Activated T-cell treated with anti-CD3 and anti-CD28 coated beads, Interleukin-2, amount 50 U/mL, for 24 hours (primary cell): ENCODE measurements around the gene STK4.
A peak's percentile ranks its signal among the peaks of the same experiment; 100 is the strongest.
"Not testable (repeated sequence)": the region's sequence is repeated elsewhere in the genome, so short reads cannot be mapped to it uniquely, and the experiment has no call there.

ENCODE experiments used
- DNase-seq: peaks from one replicate; pipeline ENCODE4 v3.0.0-alpha.2; 2020
- H3K27ac Mint-ChIP-seq: 2 replicates; pipeline ENCODE4 v1.8.0; 2020; ENCODE audit warnings: mild to moderate bottlenecking, mixed read lengths
- H3K27me3 Mint-ChIP-seq: 2 replicates; pipeline ENCODE4 v1.8.0; 2020; ENCODE audit warnings: mixed read lengths
- H3K36me3 Mint-ChIP-seq: 2 replicates; pipeline ENCODE4 v1.8.0; 2020; ENCODE audit warnings: low read depth, mixed read lengths
- H3K4me1 Mint-ChIP-seq: 2 replicates; pipeline ENCODE4 v1.8.0; 2020; ENCODE audit warnings: low read depth, mixed read lengths
- H3K4me3 Mint-ChIP-seq: 2 replicates; pipeline ENCODE4 v1.8.0; 2020; ENCODE audit warnings: mild to moderate bottlenecking, moderate library complexity, mixed read lengths
- H3K9me3 Mint-ChIP-seq: 2 replicates; pipeline ENCODE4 v1.8.0; 2020; ENCODE audit warnings: mixed read lengths

STK4 gene

DNA sequence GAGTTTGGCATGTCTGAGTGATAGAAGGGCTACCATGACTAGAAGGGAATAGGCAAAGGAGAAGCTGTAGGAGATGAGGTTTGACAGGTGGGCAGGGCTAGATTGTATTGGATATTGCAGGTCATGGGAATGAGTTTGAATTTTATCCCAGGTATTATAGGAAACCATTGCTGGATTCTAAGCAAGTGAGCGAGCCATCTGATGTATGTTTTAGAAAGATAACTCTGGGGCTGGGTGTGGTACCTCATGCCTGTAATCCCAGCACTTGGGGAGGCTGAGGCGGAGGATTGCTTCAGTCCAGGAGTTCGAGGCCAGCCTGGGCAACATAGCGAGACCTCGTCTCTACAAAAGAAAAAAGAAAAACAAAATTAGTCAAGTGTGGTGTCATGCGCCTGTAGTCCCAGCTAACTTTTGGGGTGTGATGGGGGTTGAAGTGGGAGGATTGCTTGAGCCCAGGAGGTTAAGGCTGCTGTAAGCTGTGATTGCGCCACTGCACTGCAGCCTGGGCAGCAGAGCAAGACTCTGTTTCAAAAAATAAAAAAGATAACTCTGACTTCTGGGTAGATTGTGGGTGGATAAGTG, 16.9 kb downstream of the STK4 start:
- H3K9me3 Mint-ChIP-seq, result no peaks in the 10 kb centered on the region
- H3K36me3 Mint-ChIP-seq, result peaks cover 94% of the 10 kb centered on the region
- H3K4me3 Mint-ChIP-seq, result no peak overlapping the region
- peaks cover 74% of the 10 kb centered on the region for H3K4me1 Mint-ChIP-seq
- no peak for DNase-seq
- H3K27me3 Mint-ChIP-seq, result no peaks in the 10 kb centered on the region
- H3K27ac Mint-ChIP-seq, result peak overlapping the region; percentile 27

DNA sequence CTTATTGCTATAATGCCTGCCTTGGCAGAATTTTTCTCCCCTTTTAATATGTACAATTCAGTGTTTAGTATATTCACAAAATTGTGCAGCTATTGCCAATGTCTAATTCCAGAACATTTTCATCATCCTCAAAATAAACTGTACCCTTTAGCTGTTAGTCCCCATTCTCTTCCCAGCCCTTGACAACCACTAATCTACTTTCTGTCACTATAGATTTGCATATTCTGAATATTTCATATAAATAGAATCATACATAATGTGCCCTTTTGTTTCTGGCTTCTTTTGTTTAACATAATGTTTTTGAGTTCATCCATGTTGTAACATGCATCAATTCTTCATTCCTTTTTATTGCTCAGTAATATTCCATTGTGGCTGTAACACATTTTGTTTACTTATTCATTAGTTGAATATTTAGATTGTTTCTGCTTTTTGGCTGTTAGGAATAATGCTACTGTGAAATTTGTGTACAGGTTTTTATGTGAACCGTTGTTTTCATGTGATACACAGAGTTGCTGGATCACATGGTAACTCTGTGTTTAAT, 22.4 kb downstream of the STK4 start:
- no peaks in the 10 kb centered on the region for H3K9me3 Mint-ChIP-seq
- H3K36me3 Mint-ChIP-seq, result peaks cover 88% of the 10 kb centered on the region
- H3K4me1 Mint-ChIP-seq, result peaks cover 73% of the 10 kb centered on the region
- DNase-seq, result no peak
- no peak overlapping the region for H3K4me3 Mint-ChIP-seq
- peak overlapping the region; percentile 98 for H3K27ac Mint-ChIP-seq
- H3K27me3 Mint-ChIP-seq, result no peaks in the 10 kb centered on the region

DNA sequence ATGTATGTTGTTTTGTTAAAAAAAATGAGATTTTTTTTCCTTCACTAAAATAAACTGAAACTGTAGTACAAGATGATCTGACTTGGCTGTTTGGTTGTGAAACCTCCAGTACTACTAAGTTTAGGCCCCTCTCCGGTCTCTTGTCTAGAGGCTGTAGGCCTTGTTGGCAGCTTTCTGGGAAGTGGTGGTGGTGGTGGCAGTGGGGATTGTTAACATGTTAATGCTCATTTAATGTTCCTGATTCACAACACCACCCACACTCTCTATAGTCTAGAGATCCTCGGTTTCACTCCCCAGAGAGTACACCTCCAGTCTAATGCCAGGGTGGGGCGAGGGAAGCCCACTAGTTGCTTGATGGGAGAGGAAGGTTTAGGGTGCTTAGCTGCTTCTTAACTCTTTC, 24.1 kb downstream of the STK4 start:
- H3K27ac Mint-ChIP-seq, result peak overlapping the region; percentile 98
- no peaks in the 10 kb centered on the region for H3K27me3 Mint-ChIP-seq
- H3K9me3 Mint-ChIP-seq, result no peaks in the 10 kb centered on the region
- H3K36me3 Mint-ChIP-seq, result peaks cover 85% of the 10 kb centered on the region
- H3K4me1 Mint-ChIP-seq, result peaks cover 76% of the 10 kb centered on the region
- DNase-seq, result peak; percentile 62
- H3K4me3 Mint-ChIP-seq, result peak overlapping the region; percentile 76

DNA sequence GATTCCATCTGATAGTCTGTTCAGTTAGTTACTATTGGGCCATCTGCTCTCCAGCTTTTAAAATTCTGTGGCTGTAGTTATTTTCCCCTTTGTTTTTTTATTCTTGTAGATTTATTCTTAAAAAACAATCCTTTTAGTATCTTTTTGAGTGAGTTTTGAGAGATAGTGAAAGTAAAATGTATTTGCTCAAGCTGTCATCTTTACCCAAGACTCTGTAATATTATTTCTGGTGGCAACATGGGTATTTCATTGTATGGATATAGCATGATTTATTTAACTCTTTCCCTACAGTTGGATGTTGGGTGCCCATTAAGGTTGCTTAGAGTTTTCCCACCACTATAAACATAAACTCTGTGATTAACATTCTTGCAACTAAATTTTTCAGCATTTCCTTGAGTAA, 24.6 kb downstream of the STK4 start:
- H3K4me1 Mint-ChIP-seq, result peaks cover 76% of the 10 kb centered on the region
- peaks cover 85% of the 10 kb centered on the region for H3K36me3 Mint-ChIP-seq
- no peak for DNase-seq
- peak overlapping the region; percentile 98 for H3K27ac Mint-ChIP-seq
- H3K27me3 Mint-ChIP-seq, result no peaks in the 10 kb centered on the region
- no peaks in the 10 kb centered on the region for H3K9me3 Mint-ChIP-seq
- peak overlapping the region; percentile 76 for H3K4me3 Mint-ChIP-seq

DNA sequence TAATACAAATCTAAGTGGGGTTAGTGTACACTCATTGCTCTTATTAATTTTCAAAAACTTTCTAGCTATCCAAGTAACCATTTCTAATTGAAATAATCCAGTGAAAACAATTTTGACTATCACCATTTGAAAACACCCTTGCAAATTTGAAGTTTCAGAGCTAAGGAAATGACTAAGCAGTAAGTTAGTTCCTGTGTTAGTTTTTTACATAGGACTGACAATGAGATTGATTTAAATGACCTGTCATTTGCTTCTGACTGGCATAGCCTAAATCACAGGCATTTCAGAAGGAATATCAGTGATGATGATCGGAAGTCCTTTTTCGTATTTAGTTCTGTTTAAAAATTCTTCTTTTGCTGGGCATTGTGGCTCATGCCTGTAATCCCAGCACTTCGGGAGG, 27.0 kb downstream of the STK4 start:
- Mint-ChIP-seq H3K9me3 (no peaks in the 10 kb centered on the region), H3K27me3 (no peaks in the 10 kb centered on the region), H3K4me3 (peak overlapping the region; percentile 47), H3K36me3 (peaks cover 85% of the 10 kb centered on the region), H3K4me1 (peaks cover 81% of the 10 kb centered on the region), H3K27ac (peak overlapping the region; percentile 91)
- DNase-seq, result no peak

DNA sequence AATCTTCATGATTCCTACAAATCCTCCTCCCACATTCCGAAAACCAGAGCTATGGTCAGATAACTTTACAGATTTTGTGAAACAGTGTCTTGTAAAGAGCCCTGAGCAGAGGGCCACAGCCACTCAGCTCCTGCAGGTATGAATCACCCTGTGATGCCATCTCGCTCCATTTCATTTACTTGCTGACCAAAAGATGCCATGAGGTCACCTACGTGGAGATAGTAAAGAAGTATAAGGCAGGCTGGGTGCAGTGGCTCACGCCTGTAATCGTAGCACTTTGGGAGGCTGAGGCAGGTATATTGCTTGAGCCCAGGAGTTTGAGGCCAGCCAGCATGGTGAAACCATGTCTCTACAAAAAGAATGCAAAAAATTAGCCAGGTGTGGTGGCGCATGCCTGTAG, 30.9 kb downstream of the STK4 start:
- H3K4me3 Mint-ChIP-seq, result no peak overlapping the region
- H3K36me3 Mint-ChIP-seq, result peaks cover 90% of the 10 kb centered on the region
- peaks cover 75% of the 10 kb centered on the region for H3K4me1 Mint-ChIP-seq

DNA sequence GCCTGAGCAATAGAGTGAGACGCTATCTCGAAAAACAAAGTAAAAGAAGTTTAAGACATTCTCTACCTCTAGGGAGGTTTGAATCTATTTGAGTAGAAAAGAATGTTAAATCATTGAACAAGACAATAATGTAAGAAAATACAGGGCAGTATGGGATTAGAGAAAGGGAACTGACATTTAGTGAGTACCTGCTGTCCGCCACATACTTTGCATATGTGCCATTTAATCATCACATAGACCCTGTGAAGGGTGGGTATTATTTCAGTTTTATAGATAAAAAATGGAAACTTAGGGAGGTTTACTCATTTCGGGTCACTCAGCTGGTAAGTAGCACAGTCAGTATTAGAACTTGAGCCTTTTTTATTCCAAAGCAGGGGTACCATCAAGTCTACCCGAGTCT, 31.4 kb downstream of the STK4 start:
- Mint-ChIP-seq H3K27me3 (no peaks in the 10 kb centered on the region), H3K4me1 (peaks cover 72% of the 10 kb centered on the region), H3K9me3 (no peaks in the 10 kb centered on the region), H3K4me3 (no peak overlapping the region), H3K27ac (peak overlapping the region; percentile 89), H3K36me3 (peaks cover 91% of the 10 kb centered on the region)
- no peak for DNase-seq

More for the DNA sequence above, 30.9 kb downstream of the STK4 start:
- no peak for DNase-seq
- Mint-ChIP-seq H3K27me3 (no peaks in the 10 kb centered on the region), H3K9me3 (no peaks in the 10 kb centered on the region), H3K27ac (peak overlapping the region; percentile 89)

DNA sequence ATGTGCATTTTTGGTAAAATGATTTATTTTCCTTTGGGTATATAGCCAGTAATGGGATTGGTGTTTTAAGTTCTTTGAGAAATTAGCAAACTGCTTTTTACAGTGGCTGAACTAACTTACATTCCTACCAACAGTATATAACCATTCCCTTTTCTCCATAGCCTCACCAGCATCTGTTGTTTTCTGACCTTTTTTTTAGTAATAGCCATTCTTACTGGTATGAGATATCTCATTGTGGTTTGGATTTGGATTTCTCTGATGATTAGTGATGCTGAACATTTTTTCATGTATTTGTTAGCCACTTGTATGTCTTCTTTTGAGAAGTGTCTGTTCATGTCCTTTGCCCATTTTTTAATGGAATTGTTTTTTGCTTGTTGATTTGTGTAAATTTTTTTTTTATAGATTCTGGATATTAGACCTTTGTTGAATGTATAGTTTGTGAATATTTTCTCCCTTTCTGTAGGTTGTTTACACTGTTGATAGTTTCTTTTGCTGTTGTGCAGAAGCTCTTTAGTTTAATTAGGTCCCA, 42.3 kb downstream of the STK4 start:
- no peaks in the 10 kb centered on the region for H3K9me3 Mint-ChIP-seq
- no peak overlapping the region for H3K4me3 Mint-ChIP-seq
- H3K4me1 Mint-ChIP-seq, result peaks cover 55% of the 10 kb centered on the region
- peaks cover 88% of the 10 kb centered on the region for H3K36me3 Mint-ChIP-seq
- DNase-seq, result no peak
- peak overlapping the region; percentile 81 for H3K27ac Mint-ChIP-seq
- no peaks in the 10 kb centered on the region for H3K27me3 Mint-ChIP-seq

DNA sequence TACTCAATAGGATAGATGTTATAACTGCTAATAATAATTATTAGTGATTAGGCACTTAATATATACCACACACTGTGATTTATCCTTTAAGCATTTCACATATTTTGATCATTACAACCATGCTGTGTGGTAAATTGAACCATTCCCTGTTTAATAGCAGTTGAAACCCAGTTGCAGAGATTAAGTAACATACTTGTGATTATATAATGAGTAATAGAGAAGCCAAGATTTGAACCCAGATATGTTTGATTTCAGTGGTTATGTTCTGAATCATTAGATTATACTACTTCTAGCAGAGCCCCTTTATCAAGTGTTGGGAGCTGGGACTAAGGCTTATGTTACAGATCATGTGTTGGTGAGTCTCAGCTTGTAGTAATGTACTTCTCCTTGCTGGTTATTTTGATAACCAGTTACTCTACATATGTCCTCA, 44.1 kb downstream of the STK4 start:
- Mint-ChIP-seq H3K27me3 (no peaks in the 10 kb centered on the region), H3K36me3 (peaks cover 85% of the 10 kb centered on the region), H3K27ac (peak overlapping the region; percentile 62), H3K9me3 (no peaks in the 10 kb centered on the region), H3K4me3 (no peak overlapping the region), H3K4me1 (peaks cover 61% of the 10 kb centered on the region)
- no peak for DNase-seq

DNA sequence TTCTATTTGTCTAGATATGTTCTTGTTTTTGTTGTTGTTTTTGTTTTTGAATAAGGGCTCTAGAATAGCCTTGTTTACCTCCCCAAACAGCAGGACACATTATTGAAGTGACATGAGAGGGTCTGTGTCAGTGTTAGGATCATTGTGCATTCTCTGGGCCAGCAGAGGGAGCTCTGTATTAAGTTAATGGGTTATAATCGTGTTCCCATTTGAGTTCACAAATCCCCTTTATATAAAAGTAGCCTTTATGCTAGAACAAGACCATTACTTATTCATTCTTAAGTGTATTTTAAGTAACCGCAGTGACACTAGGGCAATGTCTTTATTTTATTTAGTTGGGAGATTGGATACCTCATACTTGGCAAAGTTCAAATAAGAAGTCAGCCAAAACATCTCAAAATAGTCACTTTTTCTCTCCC, 44.8 kb downstream of the STK4 start:
- H3K9me3 Mint-ChIP-seq, result no peaks in the 10 kb centered on the region
- peak overlapping the region; percentile 62 for H3K27ac Mint-ChIP-seq
- H3K36me3 Mint-ChIP-seq, result peaks cover 87% of the 10 kb centered on the region
- no peak overlapping the region for H3K4me3 Mint-ChIP-seq
- H3K27me3 Mint-ChIP-seq, result no peaks in the 10 kb centered on the region
- peaks cover 64% of the 10 kb centered on the region for H3K4me1 Mint-ChIP-seq
- no peak for DNase-seq

DNA sequence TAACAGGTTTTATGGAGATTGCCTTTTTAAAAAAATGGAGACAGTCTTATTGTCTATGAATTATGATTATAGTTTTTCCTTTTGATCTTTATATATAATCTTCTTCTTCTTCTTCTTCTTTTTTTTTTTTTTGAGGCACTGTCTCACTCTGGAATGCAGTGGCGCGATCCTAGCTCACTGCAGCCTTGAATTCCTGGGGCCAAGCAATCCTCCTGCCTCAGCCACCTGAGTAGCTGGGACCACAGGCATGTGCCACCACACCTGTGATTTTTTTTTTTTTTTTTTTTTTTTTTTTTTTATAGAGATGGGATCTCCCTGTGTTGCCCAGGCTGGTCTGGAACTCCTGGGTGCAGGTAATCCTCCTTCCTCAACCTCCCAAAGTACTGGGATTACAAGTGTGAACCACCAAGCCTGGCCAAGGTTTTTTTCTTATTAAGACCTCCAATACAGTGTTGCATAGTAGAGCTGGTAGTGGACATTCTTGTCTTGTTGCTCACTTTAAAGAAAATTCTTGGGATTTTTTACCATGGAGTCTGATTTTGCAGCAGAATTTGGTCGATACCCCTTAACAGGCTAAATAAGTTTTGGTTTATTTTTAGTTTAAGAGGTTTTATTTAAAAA, 46.5 kb downstream of the STK4 start:
- H3K27ac Mint-ChIP-seq, result no peak overlapping the region
- H3K4me3 Mint-ChIP-seq, result no peak overlapping the region
- H3K9me3 Mint-ChIP-seq, result no peaks in the 10 kb centered on the region
- peaks cover 88% of the 10 kb centered on the region for H3K36me3 Mint-ChIP-seq
- H3K4me1 Mint-ChIP-seq, result peaks cover 70% of the 10 kb centered on the region
- DNase-seq, result no peak
- no peaks in the 10 kb centered on the region for H3K27me3 Mint-ChIP-seq

DNA sequence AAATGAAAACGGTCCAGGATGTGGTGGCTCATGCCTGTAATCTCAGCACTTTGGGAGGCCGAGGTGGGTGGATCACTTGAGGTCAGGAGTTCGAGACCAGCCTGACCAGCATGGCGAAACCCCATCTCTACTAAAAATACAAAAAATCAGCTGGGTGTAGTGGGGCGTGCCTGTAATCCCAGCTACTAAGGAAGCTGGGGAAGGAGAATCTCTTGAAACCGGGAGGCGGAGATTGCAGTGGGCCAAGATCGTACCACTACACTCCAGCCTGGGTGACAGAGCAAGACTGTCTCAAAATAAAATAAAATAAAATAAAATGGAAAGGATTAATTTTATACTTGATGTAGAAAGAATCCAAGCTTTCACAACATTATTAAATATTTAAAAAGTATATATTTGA, 47.8 kb downstream of the STK4 start:
- H3K4me3 Mint-ChIP-seq, H3K9me3 Mint-ChIP-seq, DNase-seq, H3K27me3 Mint-ChIP-seq: not testable (repeated sequence)
- Mint-ChIP-seq H3K4me1 (peaks cover 66% of the 10 kb centered on the region), H3K27ac (peak overlapping the region; percentile 52), H3K36me3 (peaks cover 84% of the 10 kb centered on the region)

DNA sequence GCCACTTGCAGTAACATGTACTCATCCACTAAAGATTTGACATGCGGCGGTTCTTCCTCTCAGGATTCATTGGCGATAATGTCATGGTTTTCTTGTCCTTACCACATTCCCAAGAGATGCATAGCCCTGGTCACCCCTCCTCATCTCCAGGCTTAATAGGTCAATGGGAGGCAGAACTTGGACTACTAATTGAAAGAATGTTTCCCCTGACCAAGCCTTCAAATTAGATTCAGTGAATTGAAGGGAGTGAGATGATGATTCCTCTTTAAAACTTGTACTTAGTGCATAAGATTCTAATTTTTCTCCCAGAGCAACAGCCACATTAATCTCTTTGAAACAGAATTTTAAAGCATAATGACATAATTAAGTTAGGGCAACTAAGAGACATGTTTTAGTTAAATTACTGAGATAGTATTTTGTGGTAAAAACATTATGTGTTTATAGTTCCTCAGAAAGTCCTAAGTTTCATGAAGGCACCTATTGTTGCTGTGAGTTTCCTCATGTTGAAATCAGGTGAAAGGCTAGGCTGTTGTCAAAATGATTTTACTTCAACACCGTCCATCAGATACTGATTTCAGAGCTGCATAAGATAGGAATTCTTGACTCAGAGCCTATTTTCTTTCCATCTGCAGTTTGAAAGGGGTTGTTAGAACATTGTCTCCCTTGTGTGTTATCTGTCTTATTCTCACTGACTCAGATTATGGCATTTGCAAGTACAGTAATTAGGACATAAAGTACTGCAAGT, 48.5 kb downstream of the STK4 start:
- Mint-ChIP-seq H3K36me3 (peaks cover 84% of the 10 kb centered on the region), H3K27ac (peak overlapping the region; percentile 83), H3K9me3 (no peaks in the 10 kb centered on the region), H3K4me1 (peaks cover 67% of the 10 kb centered on the region), H3K4me3 (no peak overlapping the region), H3K27me3 (no peaks in the 10 kb centered on the region)
- DNase-seq, result no peak

DNA sequence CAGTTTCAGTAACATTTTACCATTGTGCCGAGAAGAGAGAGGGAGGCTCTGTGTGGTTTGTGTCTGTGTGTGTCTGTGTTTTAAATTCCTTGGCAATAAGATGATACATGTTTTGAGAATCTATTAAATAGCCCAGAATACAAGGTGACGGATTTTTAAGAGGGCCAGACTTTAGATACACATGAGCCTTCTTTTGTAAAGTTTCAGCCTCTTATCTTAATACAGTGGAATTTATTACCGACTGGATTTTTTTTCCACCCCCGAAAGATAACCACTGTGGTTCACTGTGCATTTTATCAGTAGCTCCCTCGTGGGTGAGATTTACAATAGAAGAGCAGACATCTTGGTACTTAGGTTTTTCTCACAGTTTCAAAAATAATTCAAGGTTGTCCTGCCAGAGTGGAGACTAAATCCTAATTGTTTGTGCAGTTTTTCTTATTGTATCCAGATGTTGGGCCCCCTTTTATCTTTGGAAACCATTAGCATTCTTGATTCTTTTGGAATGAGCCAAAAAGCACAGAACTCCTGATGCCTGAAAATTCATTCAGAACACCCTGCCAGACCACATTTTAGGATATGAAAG, 49.9 kb downstream of the STK4 start:
- Mint-ChIP-seq H3K27me3 (no peaks in the 10 kb centered on the region), H3K27ac (peak overlapping the region; percentile 83), H3K36me3 (peaks cover 84% of the 10 kb centered on the region), H3K4me1 (peaks cover 67% of the 10 kb centered on the region), H3K9me3 (no peaks in the 10 kb centered on the region), H3K4me3 (no peak overlapping the region)
- DNase-seq, result no peak
